Activated naive CD8-positive, alpha-beta T cell (primary cell): ENCODE results near the gene TMEM267.
"Not testable (repeated sequence)": the region's sequence is repeated elsewhere in the genome, so short reads cannot be mapped to it uniquely, and the experiment has no call there.

Experiments used
- H3K27ac Mint-ChIP-seq: one replicate; pipeline ENCODE4 v1.8.0; 2021; ENCODE audit warnings: mixed read lengths
- H3K27me3 Mint-ChIP-seq: one replicate; pipeline ENCODE4 v1.8.0; 2021; ENCODE audit warnings: mixed read lengths
- H3K36me3 Mint-ChIP-seq: one replicate; pipeline ENCODE4 v1.8.0; 2021; ENCODE audit warnings: mixed read lengths
- H3K4me1 Mint-ChIP-seq: one replicate; pipeline ENCODE4 v1.8.0; 2021; ENCODE audit warnings: low read depth, mixed read lengths
- H3K4me3 Mint-ChIP-seq: one replicate; pipeline ENCODE4 v1.8.0; 2021; ENCODE audit warnings: mild to moderate bottlenecking, mixed read lengths
- H3K9me3 Mint-ChIP-seq: one replicate; pipeline ENCODE4 v1.8.0; 2021; ENCODE audit warnings: low read depth, mixed read lengths

Gene TMEM267

GRCh38 chr5:43425983-43426382 lies 57.7 kb downstream of the TMEM267 start:
- H3K27ac Mint-ChIP-seq: no peak overlapping the region
- H3K4me3 Mint-ChIP-seq: no peak overlapping the region
- no peaks in the 10 kb centered on the region for H3K36me3 Mint-ChIP-seq
- no peaks in the 10 kb centered on the region for H3K9me3 Mint-ChIP-seq
- H3K27me3 Mint-ChIP-seq: peaks cover 2% of the 10 kb centered on the region
- no peaks in the 10 kb centered on the region for H3K4me1 Mint-ChIP-seq

- H3K4me3 Mint-ChIP-seq, H3K27ac Mint-ChIP-seq, H3K9me3 Mint-ChIP-seq, H3K4me1 Mint-ChIP-seq, H3K36me3 Mint-ChIP-seq, H3K27me3 Mint-ChIP-seq: not testable (repeated sequence)
Measured at GRCh38 chr5:43423086-43423485, 60.6 kb downstream of the TMEM267 start.

- H3K4me1 Mint-ChIP-seq: no peaks in the 10 kb centered on the region
- no peak overlapping the region for H3K27ac Mint-ChIP-seq
Measured at GRCh38 chr5:43422143-43422542, 61.5 kb downstream of the TMEM267 start.

GRCh38 chr5:43421450-43422133 lies 62.1 kb downstream of the TMEM267 start:
- H3K36me3 Mint-ChIP-seq: no peaks in the 10 kb centered on the region
- no peaks in the 10 kb centered on the region for H3K9me3 Mint-ChIP-seq

More at GRCh38 chr5:43422143-43422542, 61.5 kb downstream of the TMEM267 start:
- H3K27me3 Mint-ChIP-seq: peaks cover 2% of the 10 kb centered on the region
- no peak overlapping the region for H3K4me3 Mint-ChIP-seq
- H3K9me3 Mint-ChIP-seq: no peaks in the 10 kb centered on the region
- no peaks in the 10 kb centered on the region for H3K36me3 Mint-ChIP-seq

GRCh38 chr5:43420241-43420640 lies 63.4 kb downstream of the TMEM267 start:
- Mint-ChIP-seq H3K27ac (no peak overlapping the region), H3K27me3 (peaks cover 2% of the 10 kb centered on the region), H3K4me3 (no peak overlapping the region), H3K36me3 (no peaks in the 10 kb centered on the region), H3K9me3 (no peaks in the 10 kb centered on the region), H3K4me1 (no peaks in the 10 kb centered on the region)

More at GRCh38 chr5:43421450-43422133, 62.1 kb downstream of the TMEM267 start:
- Mint-ChIP-seq H3K27me3 (peaks cover 2% of the 10 kb centered on the region), H3K4me1 (no peaks in the 10 kb centered on the region), H3K27ac (no peak overlapping the region), H3K4me3 (no peak overlapping the region)

GRCh38 chr5:43418561-43418960 lies 65.1 kb downstream of the TMEM267 start:
- no peaks in the 10 kb centered on the region for H3K36me3 Mint-ChIP-seq
- H3K27me3 Mint-ChIP-seq: peaks cover 2% of the 10 kb centered on the region
- no peak overlapping the region for H3K4me3 Mint-ChIP-seq
- H3K4me1 Mint-ChIP-seq: no peaks in the 10 kb centered on the region
- H3K9me3 Mint-ChIP-seq: no peaks in the 10 kb centered on the region
- no peak overlapping the region for H3K27ac Mint-ChIP-seq

GRCh38 chr5:43416803-43417394 lies 66.8 kb downstream of the TMEM267 start:
- H3K4me1 Mint-ChIP-seq: no peaks in the 10 kb centered on the region
- H3K27ac Mint-ChIP-seq: no peak overlapping the region
- H3K9me3 Mint-ChIP-seq: no peaks in the 10 kb centered on the region
- peaks cover 2% of the 10 kb centered on the region for H3K27me3 Mint-ChIP-seq
- no peaks in the 10 kb centered on the region for H3K36me3 Mint-ChIP-seq
- H3K4me3 Mint-ChIP-seq: no peak overlapping the region

- Mint-ChIP-seq H3K36me3 (no peaks in the 10 kb centered on the region), H3K9me3 (no peaks in the 10 kb centered on the region), H3K27ac (no peak overlapping the region), H3K4me1 (no peaks in the 10 kb centered on the region), H3K4me3 (no peak overlapping the region), H3K27me3 (no peaks in the 10 kb centered on the region)
Measured at GRCh38 chr5:43415935-43416802, 67.5 kb downstream of the TMEM267 start.

GRCh38 chr5:43413966-43414365 lies 69.7 kb downstream of the TMEM267 start:
- no peaks in the 10 kb centered on the region for H3K27me3 Mint-ChIP-seq
- H3K36me3 Mint-ChIP-seq: no peaks in the 10 kb centered on the region
- no peaks in the 10 kb centered on the region for H3K4me1 Mint-ChIP-seq
- H3K9me3 Mint-ChIP-seq: no peaks in the 10 kb centered on the region
- no peak overlapping the region for H3K27ac Mint-ChIP-seq
- H3K4me3 Mint-ChIP-seq: no peak overlapping the region

- H3K9me3 Mint-ChIP-seq: no peaks in the 10 kb centered on the region
Measured at GRCh38 chr5:43412644-43413043, 71.0 kb downstream of the TMEM267 start.

GRCh38 chr5:43412156-43412555 lies 71.5 kb downstream of the TMEM267 start, which contains the start of gene CCL28:
Gene CCL28, minus strand, starts transcription at chr5:43412391. Its CDS starts 75 bp downstream, at chr5:43412316.
- Mint-ChIP-seq H3K4me1 (no peaks in the 10 kb centered on the region), H3K27ac (no peak within 1 kb of the TSS), H3K9me3 (peaks cover 3% of the 10 kb centered on the region), H3K36me3 (peaks cover 2% of the 10 kb centered on the region), H3K4me3 (no peak within 1 kb of the TSS), H3K27me3 (no peaks in the 10 kb centered on the region)

More at GRCh38 chr5:43412644-43413043, 71.0 kb downstream of the TMEM267 start:
- H3K27ac Mint-ChIP-seq: no peak overlapping the region
- no peaks in the 10 kb centered on the region for H3K4me1 Mint-ChIP-seq
- H3K4me3 Mint-ChIP-seq: no peak overlapping the region
- no peaks in the 10 kb centered on the region for H3K36me3 Mint-ChIP-seq
- H3K27me3 Mint-ChIP-seq: no peaks in the 10 kb centered on the region

- Mint-ChIP-seq H3K27ac (no peak overlapping the region), H3K27me3 (no peaks in the 10 kb centered on the region), H3K4me1 (no peaks in the 10 kb centered on the region), H3K4me3 (no peak overlapping the region), H3K9me3 (peaks cover 6% of the 10 kb centered on the region), H3K36me3 (peaks cover 2% of the 10 kb centered on the region)
Measured at GRCh38 chr5:43411495-43411894, 72.2 kb downstream of the TMEM267 start.

GRCh38 chr5:43410414-43410813 lies 73.3 kb downstream of the TMEM267 start:
- H3K4me3 Mint-ChIP-seq: no peak overlapping the region
- H3K36me3 Mint-ChIP-seq: peaks cover 2% of the 10 kb centered on the region
- no peaks in the 10 kb centered on the region for H3K27me3 Mint-ChIP-seq
- no peaks in the 10 kb centered on the region for H3K4me1 Mint-ChIP-seq
- peaks cover 7% of the 10 kb centered on the region for H3K9me3 Mint-ChIP-seq
- H3K27ac Mint-ChIP-seq: no peak overlapping the region

- Mint-ChIP-seq H3K27ac (no peak overlapping the region), H3K4me3 (no peak overlapping the region), H3K27me3 (no peaks in the 10 kb centered on the region), H3K36me3 (peaks cover 7% of the 10 kb centered on the region), H3K9me3 (peaks cover 7% of the 10 kb centered on the region), H3K4me1 (no peaks in the 10 kb centered on the region)
Measured at GRCh38 chr5:43409809-43410271, 73.8 kb downstream of the TMEM267 start.

- Mint-ChIP-seq H3K36me3 (peaks cover 18% of the 10 kb centered on the region), H3K4me1 (peaks cover 14% of the 10 kb centered on the region)
- not testable (repeated sequence) for H3K27me3 Mint-ChIP-seq, H3K27ac Mint-ChIP-seq, H3K9me3 Mint-ChIP-seq, H3K4me3 Mint-ChIP-seq
Measured at GRCh38 chr5:43402524-43403066, 81.1 kb downstream of the TMEM267 start.
